GM23248 (cell line): ENCODE results near the gene HEPN1. TPM values are rescaled to one million over a fixed set of nuclear protein-coding genes. Genes with fewer than 3 reads are reported as not detected.
A peak's percentile ranks its signal among the peaks of the same experiment; 100 is the strongest.

ENCODE experiments used
- DNase-seq: peaks from one replicate; pipeline ENCODE4 v3.0.0-alpha.2; 2015
- H2AFZ ChIP-seq: fragments of 200-600 bp; sonication (generic); 2 replicates; pipeline ENCODE4 v1.6.1; 2016; ENCODE audit warnings: antibody characterized with exemption
- H3F3A ChIP-seq: fragments of 200-600 bp; sonication (generic); 2 replicates; pipeline ENCODE4 v1.6.1; 2016; ENCODE audit warnings: mild to moderate bottlenecking, antibody characterized with exemption, mixed run types; ENCODE audit not compliant: insufficient read depth
- H3K27ac ChIP-seq: fragments of 200-600 bp; sonication (generic); 2 replicates; pipeline ENCODE4 v1.5.1; 2016; ENCODE audit warnings: mild to moderate bottlenecking
- H3K27me3 ChIP-seq: fragments of 200-600 bp; sonication (generic); replicated peaks from 2 replicates; pipeline ENCODE4 v1.6.1; 2016; ENCODE audit warnings: mild to moderate bottlenecking; ENCODE audit not compliant: insufficient read depth
- H3K36me3 ChIP-seq: fragments of 200-600 bp; sonication (generic); 2 replicates; pipeline ENCODE4 v1.6.1; 2016; ENCODE audit warnings: low read depth, mild to moderate bottlenecking
- H3K4me1 ChIP-seq: fragments of 200-600 bp; sonication (generic); 2 replicates; pipeline ENCODE4 v1.6.1; 2016; ENCODE audit warnings: mild to moderate bottlenecking; ENCODE audit not compliant: insufficient read depth
- H3K4me2 ChIP-seq: fragments of 200-600 bp; sonication (generic); one replicate; pipeline ENCODE4 v1.6.1; 2016; ENCODE audit warnings: mild to moderate bottlenecking; ENCODE audit not compliant: unreplicated experiment
- H3K4me3 ChIP-seq: fragments of 200-600 bp; sonication (generic); 2 replicates; pipeline ENCODE4 v1.5.1; 2016; ENCODE audit warnings: mild to moderate bottlenecking
- H3K79me2 ChIP-seq: fragments of 200-600 bp; sonication (generic); 2 replicates; pipeline ENCODE4 v1.6.1; 2016; ENCODE audit warnings: mild to moderate bottlenecking; ENCODE audit not compliant: insufficient read depth
- H3K9ac ChIP-seq: fragments of 200-600 bp; sonication (generic); 2 replicates; pipeline ENCODE4 v1.6.1; 2016; ENCODE audit warnings: mild to moderate bottlenecking
- H3K9me2 ChIP-seq: fragments of 200-600 bp; sonication (generic); 2 replicates; pipeline ENCODE4 v1.6.1; 2016; ENCODE audit warnings: mixed run types, mild to moderate bottlenecking, moderate library complexity; ENCODE audit not compliant: insufficient read depth
- H3K9me3 ChIP-seq: fragments of 200-600 bp; sonication (generic); one replicate; pipeline ENCODE4 v1.6.1; 2017; ENCODE audit warnings: low read depth
- H4K20me1 ChIP-seq: fragments of 200-600 bp; sonication (generic); 2 replicates; pipeline ENCODE4 v1.6.0; 2016; ENCODE audit not compliant: insufficient read depth
- EZH2 ChIP-seq: fragments of 200-600 bp; sonication (generic); IDR thresholded peaks from 2 replicates; pipeline ENCODE4 v1.6.1; 2018; ENCODE audit warnings: antibody characterized with exemption, mild to moderate bottlenecking; ENCODE audit not compliant: insufficient read depth, poor library complexity, severe bottlenecking
- EZH2phosphoT487 ChIP-seq: fragments of 200-600 bp; sonication (generic); IDR thresholded peaks from 2 replicates; pipeline ENCODE4 v1.6.1; 2018; ENCODE audit warnings: antibody characterized with exemption, moderate library complexity, mild to moderate bottlenecking, low read depth; ENCODE audit not compliant: insufficient read depth
- WGBS, 2 experiments: methylation state at CpG; one replicate each; pipeline ENCODE4 v1.1.6; 2015 to 2017; ENCODE audit warnings: low lambda C conversion rate in 2 of 2, low coverage in 1 of 2; ENCODE audit errors: missing lambda C conversion rate in 2 of 2; 5-methylcytosine and 5-hydroxymethylcytosine counted together
- in situ Hi-C: fragments of 300-500 bp; cut with MboI; formaldehyde crosslinking; loops from 2 replicates; pipeline ENCODE4 v1.15.0; 2020
- polyA plus RNA-seq: library from polyadenylated mRNA; unstranded; fragments of >200 nt; fragmentation: Nextera tagmentation; extraction: Ambion mirVana; gene quantifications from 2 replicates; pipeline ENCODE4 v1.2.1, GENCODE V29; 2016
- total RNA-seq: library from RNA; depleted of rRNA; stranded (reverse); fragments of >200 nt; shearing (Covaris generic); gene quantifications from 2 replicates; pipeline ENCODE4 v1.2.3, GENCODE V29; 2014

Gene HEPN1
- total and polyA plus RNA-seq, 2 experiments from 2014 or later = not detected

DNA sequence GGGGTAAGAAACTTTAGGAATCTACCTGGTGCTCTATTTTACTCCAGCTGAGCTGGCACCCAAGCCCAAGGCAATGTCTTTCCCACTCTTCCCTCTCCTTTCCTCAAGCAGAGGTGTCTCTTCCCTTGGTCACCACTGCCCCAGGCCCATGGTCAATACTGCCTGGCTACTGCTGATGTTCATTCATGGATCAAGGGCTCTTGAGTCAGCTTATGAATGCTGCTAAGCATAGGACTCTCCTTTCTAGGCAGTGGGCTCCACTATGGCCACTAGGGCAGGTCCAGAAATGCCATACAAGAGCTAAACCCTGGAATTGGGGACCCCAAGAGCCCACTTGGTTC is 2.7 kb upstream of the HEPN1 start:
- H2AFZ ChIP-seq = no peak overlapping the region
- no peaks in the 10 kb centered on the region; the same call in 1 of the 2 replicates for H3K4me1 ChIP-seq
- no peak for DNase-seq
- H3K9me3 ChIP-seq = no peaks in the 10 kb centered on the region
- peaks cover 9% of the 10 kb centered on the region; the same call in 1 of the 2 replicates for H3F3A ChIP-seq
- no peaks in the 10 kb centered on the region for H3K36me3 ChIP-seq
- H3K4me2 ChIP-seq = no peak overlapping the region
- no peak for TF ChIP-seq EZH2
- no peak for TF ChIP-seq EZH2phosphoT487
- H3K27me3 ChIP-seq = no peaks in the 10 kb centered on the region
- H3K79me2 ChIP-seq = no peaks in the 10 kb centered on the region
- H3K9me2 ChIP-seq = no peaks in the 10 kb centered on the region
- no peak overlapping the region for H3K27ac ChIP-seq
- H4K20me1 ChIP-seq = no peaks in the 10 kb centered on the region
- no peak overlapping the region for H3K4me3 ChIP-seq
- no peak overlapping the region for H3K9ac ChIP-seq
- in situ Hi-C loops = no loop called here

DNA sequence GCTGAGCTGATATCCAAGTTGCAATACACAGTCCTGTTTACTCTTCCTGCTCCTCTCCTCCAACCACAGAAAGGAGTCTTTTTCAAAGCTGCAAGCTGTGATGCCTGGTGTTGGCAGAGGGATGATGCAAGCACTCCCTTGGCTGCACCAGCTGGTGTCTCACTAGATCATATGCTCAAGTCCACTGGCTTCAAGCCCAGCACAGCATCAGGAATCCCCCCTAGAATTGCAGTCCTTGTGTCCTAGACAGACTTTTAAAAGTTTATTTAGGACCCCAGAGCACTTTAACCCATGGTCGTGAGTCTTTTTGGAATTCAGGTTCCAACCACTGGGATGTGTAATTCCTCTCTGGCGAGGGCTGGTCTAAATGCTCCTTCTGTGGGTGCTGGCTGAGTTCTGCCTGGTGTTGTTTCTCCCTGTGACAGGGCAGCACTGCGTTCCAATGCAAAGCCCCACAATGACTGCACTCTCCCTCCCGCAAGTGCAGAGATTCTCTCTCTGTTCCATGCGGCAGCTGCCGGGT is 1.9 kb upstream of the HEPN1 start:
- no peak overlapping the region for H2AFZ ChIP-seq
- in situ Hi-C loops = no loop called here

DNA sequence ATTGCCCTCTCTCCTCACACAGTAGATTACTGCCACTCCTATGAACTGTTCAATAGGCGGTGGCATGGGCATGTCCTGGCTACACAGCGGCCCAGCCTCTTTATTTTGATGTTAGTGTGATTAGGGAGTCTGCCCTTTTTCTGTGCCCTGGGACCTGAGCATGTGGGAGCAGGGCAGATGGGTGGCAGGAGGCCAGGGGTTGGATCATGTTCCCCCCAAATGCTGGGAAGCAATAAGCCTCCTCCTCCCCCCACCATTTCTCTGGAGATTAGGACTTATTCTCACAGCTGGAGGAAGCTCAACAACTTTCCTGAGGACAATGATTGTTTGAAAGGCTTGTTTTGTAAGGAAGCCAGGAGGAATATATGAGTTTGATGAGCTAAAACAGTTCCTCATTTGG is 848 bp downstream of the HEPN1 start:
- Histone ChIP-seq H3K4me1 (no peaks in the 10 kb centered on the region; the same call in 1 of the 2 replicates), H3K27me3 (no peaks in the 10 kb centered on the region), H3K4me2 (no peak overlapping the region), H3K36me3 (no peaks in the 10 kb centered on the region), H3K27ac (no peak overlapping the region), H3K9me3 (no peaks in the 10 kb centered on the region), H3K4me3 (no peak overlapping the region), H3K79me2 (no peaks in the 10 kb centered on the region), H4K20me1 (no peaks in the 10 kb centered on the region), H3K9ac (no peak overlapping the region), H2AFZ (0 out of 2 replicates have a peak overlapping the region, but pooled peaks have one; percentile 91), H3K9me2 (no peaks in the 10 kb centered on the region), H3F3A (peaks cover 9% of the 10 kb centered on the region; the same call in 1 of the 2 replicates)
- no peak for DNase-seq
- WGBS, 2 experiments = 96 to 97% methylated on average over 2 of the region's 2 CpGs
- TF ChIP-seq EZH2 = no peak
- no peak for TF ChIP-seq EZH2phosphoT487
- in situ Hi-C loops = no loop called here

More for the DNA sequence above, 1.9 kb upstream of the HEPN1 start:
- Histone ChIP-seq H3K27ac (no peak overlapping the region), H3K4me2 (no peak overlapping the region), H3K9ac (no peak overlapping the region), H3K36me3 (no peaks in the 10 kb centered on the region), H3K79me2 (no peaks in the 10 kb centered on the region), H3K27me3 (no peaks in the 10 kb centered on the region), H3F3A (peaks cover 9% of the 10 kb centered on the region; the same call in 1 of the 2 replicates), H3K4me3 (no peak overlapping the region), H3K9me2 (no peaks in the 10 kb centered on the region), H4K20me1 (no peaks in the 10 kb centered on the region), H3K9me3 (no peaks in the 10 kb centered on the region), H3K4me1 (no peaks in the 10 kb centered on the region; the same call in 1 of the 2 replicates)
- WGBS, 2 experiments = 93% methylated on average over 6 of the region's 6 CpGs
- peak; percentile 47 for DNase-seq
- TF ChIP-seq EZH2 (no peak), EZH2phosphoT487 (no peak)

DNA sequence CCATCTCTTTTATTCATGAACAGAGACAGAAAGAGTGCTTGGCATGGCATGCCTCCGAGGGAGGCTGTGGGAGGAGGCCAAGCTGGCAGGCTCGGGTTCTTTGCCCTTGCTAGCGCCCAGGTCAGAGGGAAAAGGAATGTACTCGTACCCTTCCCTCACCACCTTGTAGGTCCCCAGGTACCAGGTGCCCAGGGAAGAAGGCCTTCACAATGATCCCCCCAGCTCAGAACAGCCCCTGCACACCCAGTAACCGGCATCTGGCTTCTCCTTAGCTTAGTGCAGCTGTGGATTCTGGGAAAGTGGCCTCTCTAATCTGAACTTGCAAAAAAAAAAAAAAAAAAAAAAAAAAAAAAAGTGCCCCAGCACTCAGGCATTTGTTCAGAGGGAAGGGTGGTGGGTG is 1.3 kb downstream of the HEPN1 start:
- Histone ChIP-seq H2AFZ (peak overlapping the region; percentile 91), H3K9me2 (no peaks in the 10 kb centered on the region), H3F3A (peaks cover 4% of the 10 kb centered on the region; the same call in 1 of the 2 replicates), H3K9ac (no peak overlapping the region), H3K4me2 (peak overlapping the region; percentile 65), H3K27ac (no peak overlapping the region), H3K9me3 (no peaks in the 10 kb centered on the region), H4K20me1 (no peaks in the 10 kb centered on the region), H3K27me3 (no peaks in the 10 kb centered on the region), H3K36me3 (no peaks in the 10 kb centered on the region), H3K4me1 (no peaks in the 10 kb centered on the region; the same call in 1 of the 2 replicates), H3K79me2 (no peaks in the 10 kb centered on the region), H3K4me3 (peak overlapping the region; percentile 66; the same call in 1 of the 2 replicates)
- 93 to 95% methylated on average over 5 of the region's 5 CpGs for WGBS, 2 experiments
- in situ Hi-C loops = no loop called here
- no peak for DNase-seq
- no peak for TF ChIP-seq EZH2
- TF ChIP-seq EZH2phosphoT487 = no peak
